Activated CD4-positive, alpha-beta T cell treated with anti-CD3 and anti-CD28 coated beads, Interleukin-2, amount 50 U/mL, for 24 hours (primary cell): ENCODE results near the gene WDR27.

Experiments
- DNase-seq, 2 donors: peaks; one replicate each; pipeline ENCODE4 v3.0.0-alpha.2; 2020; ENCODE audit warnings: low read depth in 1 of 2, low spot score in 1 of 2

The WDR27 gene

DNA sequence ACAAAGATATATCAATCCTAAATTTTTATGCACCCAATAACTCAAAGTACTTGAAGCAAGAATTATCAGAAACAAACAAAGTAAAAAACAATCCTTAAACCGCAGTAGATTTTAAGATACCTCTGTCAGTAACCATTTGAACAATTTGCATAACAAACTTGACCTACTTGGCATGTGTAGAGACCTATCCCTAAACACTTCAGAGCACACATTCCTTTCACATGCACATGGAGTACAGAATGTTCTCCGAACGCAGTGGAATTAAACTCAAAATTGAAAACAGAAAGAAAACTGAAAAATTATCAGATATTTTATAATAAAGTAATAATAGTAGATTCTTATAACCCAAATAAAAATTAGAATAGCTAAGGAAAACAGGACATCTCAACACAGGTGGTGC, 285.6 kb downstream of the WDR27 start:
- no peak for DNase-seq

DNA sequence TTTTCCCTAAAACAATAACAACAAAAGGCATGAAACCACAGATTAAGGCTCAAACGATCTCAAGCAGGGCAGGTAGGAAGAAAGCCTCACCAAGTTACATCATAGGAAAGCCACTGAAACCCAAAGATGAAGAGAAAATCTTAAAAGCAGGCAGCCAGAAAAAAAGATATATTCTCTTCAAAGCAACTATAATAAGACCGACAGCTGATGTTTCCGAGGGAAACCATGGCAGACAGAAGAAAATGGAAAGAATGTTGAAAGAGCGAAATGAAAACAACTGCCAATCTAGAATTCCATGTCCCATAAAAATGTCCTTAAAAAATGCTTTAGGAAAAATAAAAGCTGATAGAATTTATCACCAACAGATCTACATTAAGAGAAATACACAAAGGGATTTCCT, 286.6 kb downstream of the WDR27 start:
- DNase-seq, result no peak

DNA sequence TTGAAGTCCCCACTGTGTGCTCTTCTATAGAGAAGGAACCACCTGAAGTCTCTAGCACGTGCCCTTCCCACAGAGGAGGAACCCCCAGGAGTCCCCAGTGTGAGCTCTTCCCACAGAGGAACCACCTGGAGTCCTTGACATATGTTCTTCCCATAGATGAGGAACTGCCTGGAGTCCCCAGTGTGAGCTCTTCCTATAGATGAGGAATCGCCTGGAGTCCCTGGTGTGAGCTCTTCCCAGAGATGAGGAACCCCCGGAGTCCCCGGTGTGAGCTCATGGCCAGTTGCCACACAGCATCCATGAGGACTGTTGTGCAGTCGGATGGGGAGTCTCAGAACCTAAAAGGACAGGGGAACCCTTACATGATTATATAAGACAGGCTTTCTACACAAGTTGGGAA, 290.1 kb downstream of the WDR27 start:
- DNase-seq, result no peak

DNA sequence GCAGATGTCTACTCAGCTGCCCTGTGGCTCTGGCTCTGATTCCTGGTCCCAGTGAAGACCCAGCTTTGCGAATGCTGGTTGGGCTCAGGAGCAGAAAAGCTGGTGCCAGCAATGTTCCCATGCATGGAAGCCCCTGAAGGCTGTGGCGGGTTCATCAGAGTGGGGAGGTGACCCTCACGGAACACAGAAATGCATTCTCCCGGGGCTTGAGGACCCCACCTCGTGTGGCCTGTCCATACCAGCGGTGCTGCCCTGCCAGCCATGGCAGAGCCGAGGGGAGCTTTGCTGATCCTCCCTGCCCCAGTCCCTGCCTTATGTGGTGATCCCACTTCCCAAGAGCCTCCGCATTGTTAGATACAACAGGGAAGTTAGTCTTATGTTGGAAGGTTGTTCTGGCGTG, 290.5 kb downstream of the WDR27 start:
- no peak for DNase-seq

DNA sequence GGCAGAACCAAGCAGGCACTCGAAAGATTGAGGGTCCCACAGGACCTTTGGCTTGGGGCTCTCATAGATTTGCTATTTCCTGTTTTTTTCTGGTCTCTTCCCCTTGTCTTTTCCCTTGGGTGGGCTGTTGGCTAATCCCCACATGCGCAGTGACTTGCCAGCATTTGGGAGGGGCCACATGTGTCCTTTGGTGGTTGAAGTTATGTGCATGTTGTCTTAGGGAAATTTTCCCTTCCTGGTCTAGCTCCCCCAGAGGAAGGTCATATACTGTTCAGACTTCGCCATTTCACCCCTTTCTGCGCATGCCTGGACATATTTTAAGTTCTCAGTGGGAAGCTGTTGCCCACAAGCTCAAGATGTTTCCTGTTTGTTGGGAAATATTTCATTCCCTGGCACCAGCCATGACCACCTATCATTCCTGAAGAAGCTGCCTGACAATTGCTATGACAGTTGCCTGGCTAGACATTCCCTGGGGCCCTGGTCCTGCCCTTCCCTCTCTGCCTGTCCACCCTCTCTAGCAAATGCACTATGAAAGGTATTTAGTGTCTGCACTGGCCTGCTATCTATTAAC, 292.0 kb downstream of the WDR27 start:
- no peak for DNase-seq

DNA sequence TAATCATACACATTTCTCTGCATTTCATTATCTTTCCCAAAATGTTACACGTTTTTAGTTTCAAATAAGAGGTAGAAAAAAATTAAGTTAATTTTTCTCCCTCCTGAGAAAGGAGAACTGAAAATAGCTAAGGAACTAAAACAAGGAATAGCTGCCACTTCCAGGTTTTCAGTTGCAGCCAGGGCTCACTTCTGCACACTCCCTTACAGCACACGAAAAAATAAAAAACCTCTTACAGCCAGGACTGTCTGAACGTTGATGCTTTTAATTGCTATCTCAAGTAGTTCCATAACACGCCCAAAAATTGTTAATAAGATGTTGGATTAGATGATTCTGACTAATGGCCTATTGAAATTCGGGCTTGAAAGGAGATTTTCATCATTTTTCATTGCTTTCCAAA, 294.5 kb downstream of the WDR27 start:
- DNase-seq, result no peak
